Tibial nerve (tissue), 3 donors: ENCODE data around the gene C13orf46.

Source experiments
- EP300 ChIP-seq, 2 donors: sonication (generic); formaldehyde crosslinking; IDR thresholded peaks; one replicate each; pipeline ENCODE4 v1.6.1; 2017; ENCODE audit warnings: antibody characterized with exemption in 2 of 2, mild to moderate bottlenecking in 1 of 2
- POLR2A ChIP-seq, 2 donors: fragments of 450-650 bp; IDR thresholded peaks; one replicate each; pipeline ENCODE4 v1.6.1; 2017; ENCODE audit warnings: antibody characterized with exemption in 2 of 2, mild to moderate bottlenecking in 2 of 2, moderate library complexity in 2 of 2

DNA sequence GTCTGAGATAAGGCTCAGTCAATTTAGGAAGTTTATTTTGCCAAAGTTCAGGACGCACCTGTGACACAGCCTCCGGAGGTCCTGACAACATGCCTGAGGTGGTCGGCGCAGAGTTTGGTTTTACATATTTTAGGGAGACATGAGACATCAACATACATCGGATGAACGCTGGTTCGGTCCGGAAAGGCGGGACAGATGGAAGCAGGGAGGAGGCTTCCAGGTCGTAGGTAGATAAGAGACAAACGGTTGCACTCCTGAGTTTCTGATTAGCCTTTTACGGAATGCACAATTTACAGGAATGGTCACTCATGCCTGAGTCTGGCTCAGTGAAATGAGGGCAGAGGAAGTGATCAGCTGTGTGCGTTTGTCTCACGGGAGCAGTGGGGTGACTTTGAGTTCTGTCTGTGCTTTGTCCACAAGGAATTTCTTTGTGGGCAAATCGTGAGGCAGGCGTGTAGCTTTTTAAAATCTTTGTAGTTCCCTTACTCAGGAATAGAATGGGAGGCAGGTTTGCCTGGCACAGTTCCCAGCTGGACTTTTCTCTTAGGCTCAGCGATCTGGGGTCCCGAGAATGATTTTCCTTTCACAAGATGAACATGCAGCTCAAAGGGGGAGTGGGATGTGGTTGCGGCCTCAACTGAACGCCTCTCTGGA, 36.2 kb downstream of the C13orf46 start:
- TF ChIP-seq POLR2A (IDR thresholded peaks at IDR 0.05): no peak
- no peak for TF ChIP-seq EP300 (IDR thresholded peaks at IDR 0.05)
